ENCODE measurements around the gene LUC7L3.
"Not testable (repeated sequence)": the region's sequence is repeated elsewhere in the genome, so short reads cannot be mapped to it uniquely, and the experiment has no call there.

Gene LUC7L3

GRCh38 chr17:50710650-50711049 is 8.8 kb upstream of the LUC7L3 start:
- no peak for DNase-seq

GRCh38 chr17:50712641-50713040 is 6.8 kb upstream of the LUC7L3 start:
- no peak for DNase-seq

- no peak for DNase-seq
Observed at GRCh38 chr17:50715471-50715870, 3.9 kb upstream of the LUC7L3 start.

- DNase-seq: no peak
Observed at GRCh38 chr17:50719924-50720794, 756 bp downstream of the LUC7L3 start.

GRCh38 chr17:50721194-50722010 is 2.0 kb downstream of the LUC7L3 start:
- no peak for DNase-seq

- DNase-seq: no peak
Observed at GRCh38 chr17:50722746-50723145, 3.3 kb downstream of the LUC7L3 start.

- DNase-seq: not testable (repeated sequence)
Observed at GRCh38 chr17:50724622-50725021, 5.2 kb downstream of the LUC7L3 start.

GRCh38 chr17:50725769-50726655 is 6.6 kb downstream of the LUC7L3 start:
- no peak for DNase-seq

GRCh38 chr17:50728112-50728429 is 8.7 kb downstream of the LUC7L3 start:
- no peak for DNase-seq

GRCh38 chr17:50728881-50729765 is 9.7 kb downstream of the LUC7L3 start:
- DNase-seq: no peak

GRCh38 chr17:50731575-50732460 is 12.4 kb downstream of the LUC7L3 start:
- no peak for DNase-seq

GRCh38 chr17:50735287-50735686 is 15.9 kb downstream of the LUC7L3 start:
- DNase-seq: no peak

GRCh38 chr17:50737118-50737698 is 17.8 kb downstream of the LUC7L3 start:
- no peak for DNase-seq

GRCh38 chr17:50739098-50739497 is 19.7 kb downstream of the LUC7L3 start:
- DNase-seq: no peak

- no peak for DNase-seq
Observed at GRCh38 chr17:50745631-50746030, 26.2 kb downstream of the LUC7L3 start.

- no peak for DNase-seq
Observed at GRCh38 chr17:50749245-50749644, 29.8 kb downstream of the LUC7L3 start.

- DNase-seq: no peak
Observed at GRCh38 chr17:50754521-50754920, 35.1 kb downstream of the LUC7L3 start.

GRCh38 chr17:50758524-50758923 is 39.1 kb downstream of the LUC7L3 start:
- no peak for DNase-seq

- DNase-seq: no peak
Observed at GRCh38 chr17:50758989-50759544, 39.7 kb downstream of the LUC7L3 start.

- no peak for DNase-seq
Observed at GRCh38 chr17:50762177-50762576, 42.8 kb downstream of the LUC7L3 start.
